WTC11 (cell line): Measurements from ENCODE around the gene CORIN. TPM values are rescaled to one million over a fixed set of nuclear protein-coding genes. Genes with fewer than 3 reads are reported as not detected.

Experiments
- ATAC-seq: fragments of 200-7000 bp; cut with Tn5 transposase; 2 replicates; pipeline ENCODE4 v1.10.0; 2021; ENCODE audit warnings: mild to moderate bottlenecking, moderate library complexity
- CTCF ChIA-PET: fragments of 300-600 bp; sonication (Branson Sonifier 250); formaldehyde crosslinking; loops from one replicate; lab custom pipeline; 2021; ENCODE audit warnings: antibody characterized with exemption; lab: Charles Lee
- POLR2A ChIA-PET: fragments of 350-600 bp; sonication (Branson Sonifier 250); formaldehyde crosslinking; loops from one replicate; lab custom pipeline; 2021; ENCODE audit warnings: antibody characterized with exemption; lab: Charles Lee
- DNase-seq: peaks from one replicate; pipeline ENCODE4 v3.0.0; 2021; ENCODE audit warnings: low spot score
- H3K27ac Mint-ChIP-seq: 2 replicates; pipeline ENCODE4 v1.8.0; 2021; ENCODE audit warnings: mixed read lengths
- H3K27me3 Mint-ChIP-seq: 2 replicates; pipeline ENCODE4 v1.8.0; 2021; ENCODE audit warnings: low read depth, mild to moderate bottlenecking, moderate library complexity, mixed read lengths
- H3K36me3 Mint-ChIP-seq: 2 replicates; pipeline ENCODE4 v1.8.0; 2021; ENCODE audit warnings: mixed read lengths
- H3K4me1 Mint-ChIP-seq: 2 replicates; pipeline ENCODE4 v1.8.0; 2022; ENCODE audit warnings: mixed read lengths
- H3K4me3 Mint-ChIP-seq: 2 replicates; pipeline ENCODE4 v1.8.0; 2021; ENCODE audit warnings: mild to moderate bottlenecking, moderate library complexity, mixed read lengths
- H3K9me3 Mint-ChIP-seq: 2 replicates; pipeline ENCODE4 v1.8.0; 2021; ENCODE audit warnings: mixed read lengths
- ATF1 ChIP-seq: sonication (generic); formaldehyde crosslinking; IDR thresholded peaks from 2 replicates; pipeline ENCODE4 v1.8.1; 2023; ENCODE audit warnings: mild to moderate bottlenecking, moderate library complexity, missing genetic modification reagents
- ELF4 ChIP-seq: sonication (generic); formaldehyde crosslinking; IDR thresholded peaks from 2 replicates; pipeline ENCODE4 v1.8.1; 2022; ENCODE audit warnings: low read depth, mild to moderate bottlenecking, moderate library complexity, missing genetic modification reagents
- EMX1 ChIP-seq: fragments of 250-450 bp; sonication (Bioruptor Pico); IDR thresholded peaks from 2 replicates; pipeline ENCODE4 v1.8.0; 2021; ENCODE audit warnings: mild to moderate bottlenecking
- FOXJ3 ChIP-seq: sonication (generic); formaldehyde crosslinking; IDR thresholded peaks from 2 replicates; pipeline ENCODE4 v1.9.0; 2021; ENCODE audit warnings: missing genetic modification reagents, mild to moderate bottlenecking, borderline replicate concordance
- IRF2 ChIP-seq: sonication (generic); formaldehyde crosslinking; IDR thresholded peaks from 2 replicates; pipeline ENCODE4 v1.8.0; 2022; ENCODE audit warnings: low read depth, missing genetic modification reagents, borderline replicate concordance
- NFATC4 ChIP-seq: fragments of 250-450 bp; sonication (Bioruptor Pico); IDR thresholded peaks from 2 replicates; pipeline ENCODE4 v1.9.0; 2021; ENCODE audit warnings: mild to moderate bottlenecking
- NR1H2 ChIP-seq: sonication (generic); formaldehyde crosslinking; IDR thresholded peaks from 2 replicates; pipeline ENCODE4 v1.9.0; 2021; ENCODE audit warnings: mild to moderate bottlenecking, moderate library complexity, missing genetic modification reagents
- OVOL2 ChIP-seq: fragments of 250-450 bp; sonication (Bioruptor Pico); IDR thresholded peaks from 2 replicates; pipeline ENCODE4 v1.9.0; 2021; ENCODE audit warnings: mild to moderate bottlenecking, borderline replicate concordance
- PRRX2 ChIP-seq: fragments of 250-450 bp; sonication (Bioruptor Pico); IDR thresholded peaks from 2 replicates; pipeline ENCODE4 v1.8.0; 2021; ENCODE audit warnings: mild to moderate bottlenecking
- RELA ChIP-seq: sonication (generic); formaldehyde crosslinking; IDR thresholded peaks from 2 replicates; pipeline ENCODE4 v1.8.1; 2022; ENCODE audit warnings: missing genetic modification reagents, mild to moderate bottlenecking, borderline replicate concordance
- SP1 ChIP-seq: sonication (generic); formaldehyde crosslinking; conservative IDR thresholded peaks from 2 replicates; pipeline ENCODE4 v1.8.1; 2022; ENCODE audit warnings: missing genetic modification reagents
- TEAD4 ChIP-seq: sonication (generic); formaldehyde crosslinking; IDR thresholded peaks from 2 replicates; pipeline ENCODE4 v1.8.0; 2022; ENCODE audit warnings: mild to moderate bottlenecking, missing genetic modification reagents
- ZNF138 ChIP-seq: sonication (generic); formaldehyde crosslinking; conservative IDR thresholded peaks from 2 replicates; pipeline ENCODE4 v1.8.1; 2022; ENCODE audit warnings: mild to moderate bottlenecking, moderate library complexity, missing genetic modification reagents
- ZNF219 ChIP-seq: sonication (generic); formaldehyde crosslinking; IDR thresholded peaks from 2 replicates; pipeline ENCODE4 v1.8.0; 2023; ENCODE audit warnings: missing genetic modification reagents, mild to moderate bottlenecking, borderline replicate concordance
- ZNF232 ChIP-seq: sonication (generic); formaldehyde crosslinking; IDR thresholded peaks from 2 replicates; pipeline ENCODE4 v1.8.0; 2022; ENCODE audit warnings: mild to moderate bottlenecking, missing genetic modification reagents
- ZNF317 ChIP-seq: sonication (generic); formaldehyde crosslinking; IDR thresholded peaks from 2 replicates; pipeline ENCODE4 v1.8.1; 2023; ENCODE audit warnings: low read depth, mild to moderate bottlenecking, moderate library complexity, missing genetic modification reagents, borderline replicate concordance
- ZNF416 ChIP-seq: fragments of 250-450 bp; sonication (Bioruptor Pico); IDR thresholded peaks from 2 replicates; pipeline ENCODE4 v1.9.0; 2021; ENCODE audit warnings: mild to moderate bottlenecking, inconsistent platforms
- ZNF425 ChIP-seq: fragments of 250-450 bp; sonication (Bioruptor Pico); conservative IDR thresholded peaks from 2 replicates; pipeline ENCODE4 v1.9.0; 2021; ENCODE audit warnings: mild to moderate bottlenecking
- ZNF512 ChIP-seq: sonication (generic); formaldehyde crosslinking; IDR thresholded peaks from 2 replicates; pipeline ENCODE4 v1.8.1; 2022; ENCODE audit warnings: missing genetic modification reagents, borderline replicate concordance
- ZNF532 ChIP-seq: fragments of 250-450 bp; sonication (Bioruptor Pico); IDR thresholded peaks from 2 replicates; pipeline ENCODE4 v1.9.0; 2021; ENCODE audit warnings: mild to moderate bottlenecking, borderline replicate concordance
- total RNA-seq: library from RNA; stranded (reverse); gene quantifications from 3 replicates; pipeline ENCODE4 v1.2.3, GENCODE V29; 2021
- TF ChIP-seq, protein P1 (sequence below): sonication (generic); formaldehyde crosslinking; IDR thresholded peaks from 2 replicates; pipeline ENCODE4 v1.8.0; 2023; ENCODE audit warnings: mild to moderate bottlenecking, missing genetic modification reagents
- TF ChIP-seq, protein P2 (sequence below): sonication (generic); formaldehyde crosslinking; IDR thresholded peaks from 2 replicates; pipeline ENCODE4 v1.8.0; 2023; ENCODE audit warnings: missing genetic modification reagents, mild to moderate bottlenecking, borderline replicate concordance

The CORIN gene
- total RNA-seq, 1 experiment from 2014 or later: 0.33 TPM

DNA sequence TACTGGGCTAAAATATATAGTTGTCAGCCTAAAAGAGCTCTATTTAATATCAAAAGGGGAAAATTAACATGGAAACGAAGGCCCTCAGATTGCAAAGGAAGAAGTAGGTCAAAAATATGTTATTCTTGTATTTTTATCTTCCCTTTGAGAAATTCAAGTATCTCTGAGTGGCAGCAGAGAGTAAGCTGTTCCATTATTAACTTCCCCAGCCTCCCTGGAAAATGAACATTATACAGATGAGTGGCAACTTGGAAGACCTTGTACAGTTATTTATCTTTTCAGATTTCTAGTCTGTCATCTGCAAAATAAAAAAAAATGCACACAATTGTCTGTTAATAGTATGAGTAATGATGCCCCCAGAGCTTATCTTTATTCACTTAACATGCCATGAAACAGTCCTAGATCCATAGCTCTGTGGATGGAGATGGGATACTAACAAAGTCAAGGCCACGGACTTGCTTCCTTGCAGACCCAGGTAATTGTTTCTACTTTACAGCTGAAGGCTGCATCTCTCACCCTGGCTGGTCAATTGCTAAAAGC is 93.0 kb downstream of the CORIN start (continued):
- no peak for TF ChIP-seq PRRX2
- TF ChIP-seq ZNF317: no peak
- no peak for TF ChIP-seq ZNF416 (CRISPR knock-in tag)
- TF ChIP-seq FOXJ3 (CRISPR knock-in tag): no peak
- TF ChIP-seq ZNF138: no peak
- no peak for TF ChIP-seq SP1 (CRISPR knock-in tag)
- TF ChIP-seq EMX1 (CRISPR knock-in tag): no peak
- no peak for TF ChIP-seq OVOL2

GRCh38 chr4:47744253-47744652 is 93.6 kb downstream of the CORIN start:
- Mint-ChIP-seq H3K9me3 (peaks cover 20% of the 10 kb centered on the region), H3K4me3 (no peak overlapping the region), H3K4me1 (peaks cover 11% of the 10 kb centered on the region), H3K27ac (no peak overlapping the region), H3K27me3 (no peaks in the 10 kb centered on the region), H3K36me3 (peaks cover 14% of the 10 kb centered on the region)
- ATAC-seq (no peak), DNase-seq (no peak)
- POLR2A ChIA-PET: no interaction called here
- CTCF ChIA-PET: interaction anchor here (1.3 kb wide), 1 partner anchor 93 kb away, joined by 5 read pairs; no protein-coding TSS in a partner anchor
- TF ChIP-seq ZNF532 (CRISPR knock-in tag) (no peak), ELF4 (CRISPR knock-in tag) (no peak), IRF2 (CRISPR knock-in tag) (no peak), ZNF232 (CRISPR knock-in tag) (no peak), ZNF425 (CRISPR knock-in tag) (no peak), ZNF512 (no peak), ATF1 (CRISPR knock-in tag) (no peak), ZNF138 (no peak), TEAD4 (no peak), NFATC4 (no peak), ZNF219 (CRISPR knock-in tag) (no peak), NR1H2 (CRISPR knock-in tag) (no peak), RELA (CRISPR knock-in tag) (no peak)
- TF ChIP-seq, protein P1, sequence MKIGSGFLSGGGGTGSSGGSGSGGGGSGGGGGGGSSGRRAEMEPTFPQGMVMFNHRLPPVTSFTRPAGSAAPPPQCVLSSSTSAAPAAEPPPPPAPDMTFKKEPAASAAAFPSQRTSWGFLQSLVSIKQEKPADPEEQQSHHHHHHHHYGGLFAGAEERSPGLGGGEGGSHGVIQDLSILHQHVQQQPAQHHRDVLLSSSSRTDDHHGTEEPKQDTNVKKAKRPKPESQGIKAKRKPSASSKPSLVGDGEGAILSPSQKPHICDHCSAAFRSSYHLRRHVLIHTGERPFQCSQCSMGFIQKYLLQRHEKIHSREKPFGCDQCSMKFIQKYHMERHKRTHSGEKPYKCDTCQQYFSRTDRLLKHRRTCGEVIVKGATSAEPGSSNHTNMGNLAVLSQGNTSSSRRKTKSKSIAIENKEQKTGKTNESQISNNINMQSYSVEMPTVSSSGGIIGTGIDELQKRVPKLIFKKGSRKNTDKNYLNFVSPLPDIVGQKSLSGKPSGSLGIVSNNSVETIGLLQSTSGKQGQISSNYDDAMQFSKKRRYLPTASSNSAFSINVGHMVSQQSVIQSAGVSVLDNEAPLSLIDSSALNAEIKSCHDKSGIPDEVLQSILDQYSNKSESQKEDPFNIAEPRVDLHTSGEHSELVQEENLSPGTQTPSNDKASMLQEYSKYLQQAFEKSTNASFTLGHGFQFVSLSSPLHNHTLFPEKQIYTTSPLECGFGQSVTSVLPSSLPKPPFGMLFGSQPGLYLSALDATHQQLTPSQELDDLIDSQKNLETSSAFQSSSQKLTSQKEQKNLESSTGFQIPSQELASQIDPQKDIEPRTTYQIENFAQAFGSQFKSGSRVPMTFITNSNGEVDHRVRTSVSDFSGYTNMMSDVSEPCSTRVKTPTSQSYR (CRISPR knock-in tag): no peak
- TF ChIP-seq, protein P2, sequence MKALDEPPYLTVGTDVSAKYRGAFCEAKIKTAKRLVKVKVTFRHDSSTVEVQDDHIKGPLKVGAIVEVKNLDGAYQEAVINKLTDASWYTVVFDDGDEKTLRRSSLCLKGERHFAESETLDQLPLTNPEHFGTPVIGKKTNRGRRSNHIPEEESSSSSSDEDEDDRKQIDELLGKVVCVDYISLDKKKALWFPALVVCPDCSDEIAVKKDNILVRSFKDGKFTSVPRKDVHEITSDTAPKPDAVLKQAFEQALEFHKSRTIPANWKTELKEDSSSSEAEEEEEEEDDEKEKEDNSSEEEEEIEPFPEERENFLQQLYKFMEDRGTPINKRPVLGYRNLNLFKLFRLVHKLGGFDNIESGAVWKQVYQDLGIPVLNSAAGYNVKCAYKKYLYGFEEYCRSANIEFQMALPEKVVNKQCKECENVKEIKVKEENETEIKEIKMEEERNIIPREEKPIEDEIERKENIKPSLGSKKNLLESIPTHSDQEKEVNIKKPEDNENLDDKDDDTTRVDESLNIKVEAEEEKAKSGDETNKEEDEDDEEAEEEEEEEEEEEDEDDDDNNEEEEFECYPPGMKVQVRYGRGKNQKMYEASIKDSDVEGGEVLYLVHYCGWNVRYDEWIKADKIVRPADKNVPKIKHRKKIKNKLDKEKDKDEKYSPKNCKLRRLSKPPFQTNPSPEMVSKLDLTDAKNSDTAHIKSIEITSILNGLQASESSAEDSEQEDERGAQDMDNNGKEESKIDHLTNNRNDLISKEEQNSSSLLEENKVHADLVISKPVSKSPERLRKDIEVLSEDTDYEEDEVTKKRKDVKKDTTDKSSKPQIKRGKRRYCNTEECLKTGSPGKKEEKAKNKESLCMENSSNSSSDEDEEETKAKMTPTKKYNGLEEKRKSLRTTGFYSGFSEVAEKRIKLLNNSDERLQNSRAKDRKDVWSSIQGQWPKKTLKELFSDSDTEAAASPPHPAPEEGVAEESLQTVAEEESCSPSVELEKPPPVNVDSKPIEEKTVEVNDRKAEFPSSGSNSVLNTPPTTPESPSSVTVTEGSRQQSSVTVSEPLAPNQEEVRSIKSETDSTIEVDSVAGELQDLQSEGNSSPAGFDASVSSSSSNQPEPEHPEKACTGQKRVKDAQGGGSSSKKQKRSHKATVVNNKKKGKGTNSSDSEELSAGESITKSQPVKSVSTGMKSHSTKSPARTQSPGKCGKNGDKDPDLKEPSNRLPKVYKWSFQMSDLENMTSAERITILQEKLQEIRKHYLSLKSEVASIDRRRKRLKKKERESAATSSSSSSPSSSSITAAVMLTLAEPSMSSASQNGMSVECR: no peak
